Trophoblast cell (in vitro differentiated cells and primary cell): ENCODE measurements around the gene SEMA4D.

Source experiments
- DNase-seq, 2 donors: peaks; one replicate each; pipeline ENCODE4 v3.0.0-alpha.2; 2016
- H2AFZ ChIP-seq: 2 replicates; pipeline ENCODE4 v1.6.1; 2013; ENCODE audit warnings: low read length, moderate library complexity, mild to moderate bottlenecking; ENCODE audit not compliant: insufficient read depth, poor library complexity
- H2AK5ac ChIP-seq: 2 replicates; pipeline ENCODE4 v1.6.1; 2013; ENCODE audit warnings: mild to moderate bottlenecking, low read length
- H2BK120ac ChIP-seq: 2 replicates; pipeline ENCODE4 v1.6.1; 2013; ENCODE audit warnings: low read length, mild to moderate bottlenecking, moderate library complexity; ENCODE audit not compliant: insufficient read depth, poor library complexity
- H2BK12ac ChIP-seq: 2 replicates; pipeline ENCODE4 v1.6.1; 2013; ENCODE audit warnings: mild to moderate bottlenecking, low read length, moderate library complexity
- H2BK5ac ChIP-seq: 2 replicates; pipeline ENCODE4 v1.6.1; 2013; ENCODE audit warnings: low read length, low read depth, moderate library complexity, mild to moderate bottlenecking; ENCODE audit not compliant: poor library complexity
- H3K14ac ChIP-seq: 2 replicates; pipeline ENCODE4 v1.6.1; 2013; ENCODE audit warnings: mild to moderate bottlenecking, low read length
- H3K18ac ChIP-seq: 2 replicates; pipeline ENCODE4 v1.6.1; 2013; ENCODE audit warnings: mild to moderate bottlenecking, low read length
- H3K23ac ChIP-seq: 2 replicates; pipeline ENCODE4 v1.6.1; 2013; ENCODE audit warnings: low read length
- H3K27ac ChIP-seq: 2 replicates; pipeline ENCODE4 v1.5.1; 2013; ENCODE audit warnings: low read depth, mild to moderate bottlenecking, inconsistent platforms, low read length, moderate library complexity
- H3K27me3 ChIP-seq: 2 replicates; pipeline ENCODE4 v1.6.1; 2013; ENCODE audit warnings: inconsistent platforms, mild to moderate bottlenecking, low read length, moderate library complexity; ENCODE audit not compliant: insufficient read depth
- H3K36me3 ChIP-seq, 2 experiments: 1 replicate in 1 of 2; 2 replicates in 1 of 2; pipeline ENCODE4 v1.6.1; 2013; ENCODE audit warnings: low read length in 2 of 2, mild to moderate bottlenecking in 2 of 2, moderate library complexity in 1 of 2; ENCODE audit not compliant: insufficient read depth in 2 of 2, control insufficient read depth in 1 of 2
- H3K4ac ChIP-seq: 2 replicates; pipeline ENCODE4 v1.6.1; 2013; ENCODE audit warnings: low read depth, mild to moderate bottlenecking, low read length, moderate library complexity
- H3K4me1 ChIP-seq, 2 experiments: 1 replicate in 1 of 2; 2 replicates in 1 of 2; pipeline ENCODE4 v1.6.1; 2013; ENCODE audit warnings: low read length in 2 of 2, mild to moderate bottlenecking in 2 of 2, moderate library complexity in 1 of 2; ENCODE audit not compliant: insufficient read depth in 2 of 2, control insufficient read depth in 1 of 2
- H3K4me2 ChIP-seq: 2 replicates; pipeline ENCODE4 v1.6.1; 2013; ENCODE audit warnings: inconsistent platforms, mild to moderate bottlenecking, low read length, moderate library complexity
- H3K4me3 ChIP-seq: 2 replicates; pipeline ENCODE4 v1.5.1; 2013; ENCODE audit warnings: mild to moderate bottlenecking, low read depth, low read length, inconsistent platforms
- H3K79me1 ChIP-seq: one replicate; pipeline ENCODE4 v1.6.1; 2013; ENCODE audit warnings: low read length
- H3K79me2 ChIP-seq: 2 replicates; pipeline ENCODE4 v1.6.1; 2013; ENCODE audit warnings: low read length, mild to moderate bottlenecking; ENCODE audit not compliant: control insufficient read depth, insufficient read depth, poor library complexity
- H3K9ac ChIP-seq: 2 replicates; pipeline ENCODE4 v1.6.1; 2013; ENCODE audit warnings: mild to moderate bottlenecking, low read length
- H3K9me3 ChIP-seq: 2 replicates; pipeline ENCODE4 v1.6.1; 2013; ENCODE audit warnings: low read depth, mild to moderate bottlenecking, control low read depth, inconsistent platforms, low read length; ENCODE audit not compliant: insufficient read depth
- H4K12ac ChIP-seq: 2 replicates; pipeline ENCODE4 v1.6.1; 2013; ENCODE audit warnings: low read depth, mild to moderate bottlenecking, low read length, moderate library complexity
- H4K8ac ChIP-seq: 2 replicates; pipeline ENCODE4 v1.6.1; 2013; ENCODE audit warnings: low read depth, mild to moderate bottlenecking, low read length, moderate library complexity
- H4K91ac ChIP-seq: one replicate; pipeline ENCODE4 v1.6.1; 2013; ENCODE audit warnings: low read depth, mild to moderate bottlenecking, low read length, moderate library complexity
- WGBS: extraction: QIAGEN DNeasy Blood & Tissue Kit; methylation state at CpG from one replicate; pipeline ENCODE4 v1.1.7; 2013; ENCODE audit warnings: missing lambda C conversion rate; ENCODE audit not compliant: insufficient read length, insufficient coverage; ENCODE audit errors: extremely low coverage; 5-methylcytosine and 5-hydroxymethylcytosine counted together

SEMA4D gene

DNA sequence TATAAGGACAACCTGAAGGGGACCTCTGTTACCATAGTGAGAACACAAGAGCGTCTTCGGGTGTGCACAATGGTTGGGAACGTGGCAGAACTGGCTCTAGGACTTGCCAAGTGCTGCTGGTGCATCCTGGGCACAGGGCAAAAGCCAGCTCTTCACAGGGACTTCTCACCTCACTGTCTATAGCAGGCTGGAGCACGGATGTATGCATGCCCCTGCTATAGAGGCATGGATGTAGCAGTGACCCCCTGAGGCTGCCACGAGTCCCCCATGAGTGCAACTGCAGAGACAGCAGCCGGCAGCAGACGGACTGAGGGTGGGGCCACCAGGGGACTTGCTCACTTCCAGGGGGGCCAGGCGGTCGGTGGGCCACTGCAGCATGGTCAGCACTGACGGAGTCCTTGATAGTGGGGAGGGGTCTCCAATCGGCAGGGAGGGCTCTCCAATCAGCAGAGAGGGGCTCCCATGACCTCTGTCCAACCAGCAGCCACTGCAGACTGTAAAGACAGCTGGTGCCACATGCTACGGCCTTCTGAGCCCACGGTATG is 64.9 kb downstream of the SEMA4D start:
- Histone ChIP-seq H3K4me2 (no peak overlapping the region), H4K91ac (no peak overlapping the region), H3K9me3 (peaks cover 2% of the 10 kb centered on the region), H3K9ac (no peak overlapping the region), H3K14ac (no peak overlapping the region), H4K8ac (no peak overlapping the region), H3K18ac (no peak overlapping the region), H3K23ac (no peak overlapping the region), H3K4me1 (peaks cover 12 to 14% of the 10 kb centered on the region in 2 experiments), H2BK5ac (no peak overlapping the region), H3K27me3 (no peaks in the 10 kb centered on the region), H2AFZ (no peak overlapping the region), H3K27ac (no peak overlapping the region), H2BK120ac (no peak overlapping the region), H4K12ac (no peak overlapping the region), H3K36me3 (no peaks in the 10 kb centered on the region), H2AK5ac (no peak overlapping the region), H3K4me3 (no peak overlapping the region), H2BK12ac (no peak overlapping the region), H3K79me2 (peaks cover 2% of the 10 kb centered on the region), H3K79me1 (no peaks in the 10 kb centered on the region), H3K4ac (no peak overlapping the region)
- DNase-seq: peak; percentile 28 to 41
- WGBS: no CpG with 5 or more reads among the region's 13 CpGs

DNA sequence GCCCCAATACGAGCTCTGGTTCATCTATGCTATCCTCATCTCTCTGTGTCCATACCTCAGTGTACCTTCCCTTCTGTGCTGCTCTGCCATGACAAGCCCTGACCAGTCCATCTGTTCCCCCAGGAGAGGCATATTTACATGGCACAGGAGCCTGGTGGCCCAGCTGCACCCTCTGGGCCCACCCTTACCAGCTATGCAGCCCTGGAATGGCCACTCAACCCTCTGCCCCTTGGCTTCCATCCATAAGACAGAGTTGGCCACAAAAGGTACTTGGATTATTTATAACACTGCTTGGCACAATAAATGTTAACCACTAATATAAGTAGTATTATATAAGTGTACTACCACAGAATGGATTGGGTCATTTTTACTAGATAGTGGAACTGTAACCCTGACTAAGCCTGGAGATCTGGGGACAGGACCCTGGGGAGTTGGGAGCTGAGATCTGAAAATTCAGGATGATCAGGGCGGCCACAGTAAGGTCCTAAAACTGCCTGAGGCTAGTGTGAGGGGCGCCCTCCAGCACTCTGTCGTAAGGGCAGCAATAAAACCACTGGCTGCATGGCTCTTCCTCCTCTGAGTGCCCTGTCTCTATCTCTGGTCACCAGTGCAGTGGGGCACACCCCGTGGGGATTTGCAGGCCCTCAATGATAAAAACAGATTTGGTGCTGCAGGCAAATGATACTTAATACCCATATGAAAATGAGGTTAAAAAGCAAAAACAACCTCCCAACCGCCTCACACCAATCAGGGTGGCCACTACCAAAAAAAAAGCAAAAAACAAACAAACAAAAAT is 65.8 kb downstream of the SEMA4D start:
- Histone ChIP-seq H3K18ac (no peak overlapping the region), H4K8ac (no peak overlapping the region), H3K9me3 (peaks cover 2% of the 10 kb centered on the region), H3K27ac (no peak overlapping the region), H2BK12ac (no peak overlapping the region), H2AFZ (no peak overlapping the region), H4K91ac (no peak overlapping the region), H3K4me1 (peaks cover 12 to 14% of the 10 kb centered on the region in 2 experiments), H3K4me3 (no peak overlapping the region), H3K36me3 (no peaks in the 10 kb centered on the region), H3K79me2 (peaks cover 2% of the 10 kb centered on the region), H3K27me3 (no peaks in the 10 kb centered on the region), H2AK5ac (no peak overlapping the region), H2BK5ac (no peak overlapping the region), H3K9ac (no peak overlapping the region), H3K4ac (no peak overlapping the region), H3K79me1 (no peaks in the 10 kb centered on the region), H3K14ac (no peak overlapping the region), H3K23ac (no peak overlapping the region), H2BK120ac (no peak overlapping the region), H4K12ac (no peak overlapping the region), H3K4me2 (no peak overlapping the region)
- no CpG with 5 or more reads among the region's 6 CpGs for WGBS
- DNase-seq: peak in 1 of 2 donors; percentile 32

DNA sequence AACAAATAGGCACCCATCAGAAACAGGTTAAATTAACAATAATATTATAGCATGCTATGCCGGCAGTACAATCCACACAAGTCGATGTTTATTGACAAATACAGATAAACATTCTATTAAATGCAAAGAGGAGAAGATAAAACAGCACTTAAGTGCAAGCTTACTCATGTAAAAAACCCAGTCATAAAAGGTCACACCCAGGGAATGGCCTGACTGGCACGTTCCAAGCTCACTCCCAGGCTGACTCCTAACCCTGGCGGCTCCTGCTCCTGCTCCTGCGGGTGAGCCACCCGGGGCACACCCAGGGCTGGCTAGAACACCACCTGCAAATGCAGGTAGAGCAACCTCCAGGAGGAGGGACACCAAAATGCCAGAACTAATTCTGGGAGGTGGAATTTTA is 66.9 kb downstream of the SEMA4D start:
- Histone ChIP-seq H4K91ac (no peak overlapping the region), H3K4ac (no peak overlapping the region), H2AK5ac (no peak overlapping the region), H3K79me1 (no peaks in the 10 kb centered on the region), H4K12ac (no peak overlapping the region), H3K27me3 (no peaks in the 10 kb centered on the region), H3K4me1 (peaks cover 12 to 14% of the 10 kb centered on the region in 2 experiments), H3K4me3 (no peak overlapping the region), H3K27ac (no peak overlapping the region), H3K79me2 (peaks cover 2% of the 10 kb centered on the region), H3K36me3 (no peaks in the 10 kb centered on the region), H3K9me3 (peaks cover 2% of the 10 kb centered on the region), H3K23ac (no peak overlapping the region), H2AFZ (no peak overlapping the region), H2BK5ac (no peak overlapping the region), H3K4me2 (no peak overlapping the region), H3K9ac (no peak overlapping the region), H4K8ac (no peak overlapping the region), H2BK120ac (no peak overlapping the region), H3K14ac (no peak overlapping the region), H3K18ac (no peak overlapping the region), H2BK12ac (no peak overlapping the region)
- no CpG with 5 or more reads among the region's 6 CpGs for WGBS
- DNase-seq: peak; percentile 86 to 88

DNA sequence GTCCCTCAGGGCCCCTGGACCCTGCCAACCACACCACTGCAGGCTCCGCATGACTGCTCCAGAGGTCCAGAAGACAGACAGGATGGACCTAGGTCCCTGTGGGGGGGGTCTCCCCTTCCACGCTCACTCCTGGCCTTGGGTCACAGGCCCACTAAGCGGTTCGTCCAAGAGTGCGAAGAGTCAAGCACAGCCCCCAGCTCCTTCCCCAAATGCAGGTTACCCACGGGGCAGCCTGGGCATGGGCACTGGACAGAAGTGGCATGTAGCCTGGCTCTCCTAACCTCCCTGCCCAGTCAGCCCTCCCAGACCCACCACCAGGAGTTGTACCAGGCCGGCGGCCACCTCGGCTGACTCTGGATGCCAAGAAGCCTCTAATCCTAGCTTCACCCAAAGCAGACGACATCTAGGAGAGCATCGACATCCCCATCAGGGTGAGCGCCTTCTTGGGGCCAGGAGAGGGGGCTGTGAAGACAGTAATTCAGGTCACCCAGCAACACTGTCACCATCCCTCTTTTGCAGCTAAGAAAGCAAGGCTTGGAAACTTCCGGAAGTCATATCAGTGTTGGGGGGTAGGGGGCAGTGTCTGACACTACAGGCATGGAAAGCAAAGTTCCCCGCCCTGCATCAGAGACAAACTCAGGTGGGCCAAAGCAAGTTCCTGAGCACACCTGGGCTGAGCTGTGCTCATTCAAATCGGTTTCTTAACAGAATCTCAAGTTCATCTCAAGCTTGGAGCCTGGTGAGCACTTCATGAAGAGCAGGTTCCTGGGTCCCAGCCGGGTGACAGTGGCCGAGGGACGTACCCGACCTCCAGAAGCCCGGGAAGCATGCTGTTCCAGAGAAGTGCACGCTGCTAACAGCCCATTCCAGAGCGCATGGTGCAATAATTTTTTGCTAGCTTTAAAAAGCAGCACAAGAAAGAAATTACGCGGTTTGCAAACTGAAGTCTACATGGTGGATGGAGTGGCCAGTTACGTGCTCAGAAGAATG is 68.7 kb downstream of the SEMA4D start:
- Histone ChIP-seq H3K23ac (no peak overlapping the region), H3K4ac (no peak overlapping the region), H2BK5ac (no peak overlapping the region), H3K4me1 (peaks cover 13 to 16% of the 10 kb centered on the region in 2 experiments), H3K4me3 (no peak overlapping the region), H2AK5ac (no peak overlapping the region), H4K91ac (no peak overlapping the region), H3K27ac (no peak overlapping the region), H3K36me3 (no peaks in the 10 kb centered on the region), H3K14ac (no peak overlapping the region), H3K9ac (no peak overlapping the region), H4K8ac (no peak overlapping the region), H3K27me3 (no peaks in the 10 kb centered on the region), H4K12ac (no peak overlapping the region), H2BK12ac (no peak overlapping the region), H3K79me1 (no peaks in the 10 kb centered on the region), H3K9me3 (peaks cover 2% of the 10 kb centered on the region), H2BK120ac (no peak overlapping the region), H3K18ac (no peak overlapping the region), H3K4me2 (no peak overlapping the region), H3K79me2 (peaks cover 2% of the 10 kb centered on the region), H2AFZ (no peak overlapping the region)
- no CpG with 5 or more reads among the region's 25 CpGs for WGBS
- no peak for DNase-seq
